PC-3 (cell line): ENCODE data around the gene MALRD1. TPM values are rescaled to one million over a fixed set of nuclear protein-coding genes. Genes with fewer than 3 reads are reported as not detected.

Source experiments
- ATAC-seq: fragments of 200-7000 bp; cut with Tn5 transposase; 2 replicates; pipeline ENCODE4 v1.9.1; 2020; ENCODE audit warnings: mild to moderate bottlenecking, moderate library complexity
- BruUV-seq: library from RNA; stranded (reverse); fragments of 400-500 nt; replicated peaks from 2 replicates; lab custom pipeline; 2021; lab: Mats Ljungman, UMichigan
- CTCF ChIA-PET: fragments of 300-600 bp; sonication (Branson Sonifier 250); formaldehyde crosslinking; loops from one replicate; lab custom pipeline; 2022; ENCODE audit warnings: antibody characterized with exemption; lab: Charles Lee
- POLR2A ChIA-PET: fragments of 300-600 bp; sonication (Branson Sonifier 250); formaldehyde crosslinking; loops from one replicate; lab custom pipeline; 2022; ENCODE audit warnings: antibody characterized with exemption; ENCODE audit not compliant: unreplicated experiment; lab: Charles Lee
- DNase-seq: peaks from one replicate; pipeline ENCODE4 v3.0.0-alpha.2; 2015
- H2AFZ ChIP-seq: fragments of 300-600 bp; sonication (generic); 2 replicates; pipeline ENCODE4 v1.6.0; 2016; ENCODE audit warnings: antibody characterized with exemption, low read length
- H3F3A ChIP-seq: fragments of 300-600 bp; sonication (generic); one replicate; pipeline ENCODE4 v1.6.0; 2017; ENCODE audit warnings: antibody characterized with exemption, low read length, control low read depth, mild to moderate bottlenecking; ENCODE audit not compliant: unreplicated experiment
- H3K27ac ChIP-seq: fragments of 300-600 bp; sonication (generic); 2 replicates; pipeline ENCODE4 v1.5.1; 2016; ENCODE audit warnings: mild to moderate bottlenecking, low read length
- H3K27me3 ChIP-seq: fragments of 300-600 bp; sonication (generic); 2 replicates; pipeline ENCODE4 v1.6.1; 2016; ENCODE audit warnings: low read length, mixed read lengths
- H3K36me3 ChIP-seq: fragments of 300-600 bp; sonication (generic); 2 replicates; pipeline ENCODE4 v1.6.1; 2016; ENCODE audit warnings: low read depth, mixed run types, low read length, mixed read lengths
- H3K4me1 ChIP-seq: fragments of 300-600 bp; sonication (generic); 2 replicates; pipeline ENCODE4 v1.5.1; 2016; ENCODE audit warnings: low read length; ENCODE audit not compliant: insufficient read depth
- H3K4me2 ChIP-seq: fragments of 300-600 bp; sonication (generic); 2 replicates; pipeline ENCODE4 v1.6.0; 2016; ENCODE audit warnings: low read length
- H3K4me3 ChIP-seq: fragments of 300-600 bp; sonication (generic); 2 replicates; pipeline ENCODE4 v1.5.1; 2016; ENCODE audit warnings: mild to moderate bottlenecking, low read length, mixed read lengths
- H3K79me2 ChIP-seq: fragments of 300-600 bp; sonication (generic); 2 replicates; pipeline ENCODE4 v1.6.1; 2017; ENCODE audit warnings: low read length, mixed read lengths
- H3K9ac ChIP-seq: fragments of 300-600 bp; sonication (generic); 2 replicates; pipeline ENCODE4 v1.6.0; 2016; ENCODE audit warnings: mild to moderate bottlenecking, low read length
- H3K9me2 ChIP-seq: fragments of 300-600 bp; sonication (generic); replicated peaks from 2 replicates; pipeline ENCODE4 v1.6.1; 2016; ENCODE audit warnings: mixed run types, low read length, mixed read lengths
- H3K9me3 ChIP-seq: fragments of 300-600 bp; sonication (generic); 2 replicates; pipeline ENCODE4 v1.6.1; 2016; ENCODE audit warnings: low read length, mixed read lengths
- H4K20me1 ChIP-seq: fragments of 300-600 bp; sonication (generic); 2 replicates; pipeline ENCODE4 v1.6.1; 2016; ENCODE audit warnings: low read length, mixed read lengths
- CTCF ChIP-seq: fragments of 300-600 bp; sonication (generic); conservative IDR thresholded peaks from 2 replicates; pipeline ENCODE4 v1.5.1; 2017; ENCODE audit warnings: antibody characterized with exemption, low read depth, mild to moderate bottlenecking, low read length
- EZH2 ChIP-seq: fragments of 300-600 bp; sonication (generic); IDR thresholded peaks from one replicate; pipeline ENCODE4 v1.6.1; 2017; ENCODE audit warnings: antibody characterized with exemption, mild to moderate bottlenecking, low read length; ENCODE audit not compliant: unreplicated experiment
- EZH2phosphoT487 ChIP-seq: fragments of 300-600 bp; sonication (generic); IDR thresholded peaks from 2 replicates; pipeline ENCODE4 v1.6.1; 2018; ENCODE audit warnings: mild to moderate bottlenecking, antibody characterized with exemption, low read length, borderline replicate concordance
- intact Hi-C: fragments of 100-400 bp; cut with micrococcal nuclease; formaldehyde crosslinking; loops from 2 replicates; pipeline ENCODE4 v1.9.0; 2023
- total RNA-seq: library from RNA; depleted of rRNA; stranded (reverse); fragments of >200 nt; gene quantifications from 2 replicates; pipeline ENCODE4 v1.2.3, GENCODE V29; 2014

Gene MALRD1
- total RNA-seq, 1 experiment from 2014 or later, result not detected

GRCh38 chr10:19656420-19657042 is 607.9 kb downstream of the MALRD1 start:
- Histone ChIP-seq H3K36me3 (no peaks in the 10 kb centered on the region), H3K27me3 (no peaks in the 10 kb centered on the region), H3K27ac (no peak overlapping the region), H3K4me1 (no peaks in the 10 kb centered on the region), H3K9me2 (no peaks in the 10 kb centered on the region), H3K9ac (no peak overlapping the region), H3K9me3 (no peaks in the 10 kb centered on the region), H3F3A (no peaks in the 10 kb centered on the region), H4K20me1 (no peaks in the 10 kb centered on the region), H3K4me2 (no peak overlapping the region), H3K4me3 (no peak overlapping the region), H3K79me2 (no peaks in the 10 kb centered on the region), H2AFZ (no peak overlapping the region)
- no TSS peak for BruUV-seq
- no peak for ATAC-seq
- POLR2A ChIA-PET, result no interaction called here
- DNase-seq, result no peak
- no peak for TF ChIP-seq EZH2phosphoT487
- TF ChIP-seq EZH2, result no peak
- TF ChIP-seq CTCF, result no peak
- intact Hi-C loops, result no loop called here
- CTCF ChIA-PET, result no interaction called here

- POLR2A ChIA-PET, result no interaction called here
- Histone ChIP-seq H3K4me2 (no peak overlapping the region), H3K79me2 (no peaks in the 10 kb centered on the region), H3K4me1 (no peaks in the 10 kb centered on the region), H2AFZ (no peak overlapping the region), H3K36me3 (no peaks in the 10 kb centered on the region), H3F3A (no peaks in the 10 kb centered on the region), H3K9me3 (no peaks in the 10 kb centered on the region), H3K4me3 (no peak overlapping the region), H3K27me3 (no peaks in the 10 kb centered on the region), H3K27ac (no peak overlapping the region), H4K20me1 (no peaks in the 10 kb centered on the region), H3K9me2 (no peaks in the 10 kb centered on the region), H3K9ac (no peak overlapping the region)
- peak; percentile 3 for DNase-seq
- intact Hi-C loops, result no loop called here
- CTCF ChIA-PET, result no interaction called here
- ATAC-seq, result no peak
- TF ChIP-seq EZH2 (no peak), CTCF (no peak), EZH2phosphoT487 (no peak)
- BruUV-seq, result no TSS peak
These were observed 609.5 kb downstream of the MALRD1 start for GRCh38 chr10:19658131-19658530.

- H3K9ac ChIP-seq, result no peak overlapping the region
- H3K27ac ChIP-seq, result no peak overlapping the region
- H3K79me2 ChIP-seq, result no peaks in the 10 kb centered on the region
- ChIA-PET CTCF (no interaction called here), POLR2A (no interaction called here)
- H3K9me2 ChIP-seq, result no peaks in the 10 kb centered on the region
- H2AFZ ChIP-seq, result no peak overlapping the region
- H3K4me3 ChIP-seq, result no peak overlapping the region
- no peak overlapping the region for H3K4me2 ChIP-seq
- intact Hi-C loops, result no loop called here
- DNase-seq, result no peak
- no peaks in the 10 kb centered on the region for H4K20me1 ChIP-seq
- BruUV-seq, result no TSS peak
- no peak for ATAC-seq
- no peak for TF ChIP-seq EZH2phosphoT487
- TF ChIP-seq CTCF, result no peak
- no peak for TF ChIP-seq EZH2
- no peaks in the 10 kb centered on the region for H3K9me3 ChIP-seq
- no peaks in the 10 kb centered on the region for H3K4me1 ChIP-seq
- no peaks in the 10 kb centered on the region for H3K27me3 ChIP-seq
- H3F3A ChIP-seq, result no peaks in the 10 kb centered on the region
- no peaks in the 10 kb centered on the region for H3K36me3 ChIP-seq
These were observed 610.1 kb downstream of the MALRD1 start for GRCh38 chr10:19658622-19659233.
